ENCODE data around the gene TNIK. TPM values are rescaled to one million over a fixed set of nuclear protein-coding genes. Genes with fewer than 3 reads are reported as not detected.
A peak's percentile ranks its signal among the peaks of the same experiment; 100 is the strongest.

The TNIK gene
- total and polyA plus RNA-seq, 2 of the 13 experiments (the other 11 are each of a cell fraction or from before 2014, with no cell fraction given), result 0.15 to 0.22 TPM

DNA sequence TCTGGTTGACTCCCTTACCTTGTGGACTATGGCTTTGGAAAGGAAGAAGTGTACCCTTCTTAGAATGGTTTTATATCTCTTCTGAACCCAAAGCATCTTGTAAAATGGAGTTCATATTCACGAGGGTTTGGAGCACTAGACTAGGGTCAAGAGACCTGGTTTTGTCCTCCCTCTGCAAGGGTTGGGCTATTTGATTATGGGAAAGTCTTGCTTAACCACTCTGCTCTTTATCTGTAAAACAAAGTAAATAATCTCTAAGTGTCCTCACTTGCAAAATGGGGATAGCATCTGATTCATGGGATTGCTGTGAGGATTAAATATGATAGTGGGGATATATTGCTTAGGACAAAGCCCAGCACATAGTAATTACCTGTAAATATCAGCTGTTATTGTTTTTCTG, 415.8 kb downstream of the TNIK start (continued):
- TF ChIP-seq, protein P1, sequence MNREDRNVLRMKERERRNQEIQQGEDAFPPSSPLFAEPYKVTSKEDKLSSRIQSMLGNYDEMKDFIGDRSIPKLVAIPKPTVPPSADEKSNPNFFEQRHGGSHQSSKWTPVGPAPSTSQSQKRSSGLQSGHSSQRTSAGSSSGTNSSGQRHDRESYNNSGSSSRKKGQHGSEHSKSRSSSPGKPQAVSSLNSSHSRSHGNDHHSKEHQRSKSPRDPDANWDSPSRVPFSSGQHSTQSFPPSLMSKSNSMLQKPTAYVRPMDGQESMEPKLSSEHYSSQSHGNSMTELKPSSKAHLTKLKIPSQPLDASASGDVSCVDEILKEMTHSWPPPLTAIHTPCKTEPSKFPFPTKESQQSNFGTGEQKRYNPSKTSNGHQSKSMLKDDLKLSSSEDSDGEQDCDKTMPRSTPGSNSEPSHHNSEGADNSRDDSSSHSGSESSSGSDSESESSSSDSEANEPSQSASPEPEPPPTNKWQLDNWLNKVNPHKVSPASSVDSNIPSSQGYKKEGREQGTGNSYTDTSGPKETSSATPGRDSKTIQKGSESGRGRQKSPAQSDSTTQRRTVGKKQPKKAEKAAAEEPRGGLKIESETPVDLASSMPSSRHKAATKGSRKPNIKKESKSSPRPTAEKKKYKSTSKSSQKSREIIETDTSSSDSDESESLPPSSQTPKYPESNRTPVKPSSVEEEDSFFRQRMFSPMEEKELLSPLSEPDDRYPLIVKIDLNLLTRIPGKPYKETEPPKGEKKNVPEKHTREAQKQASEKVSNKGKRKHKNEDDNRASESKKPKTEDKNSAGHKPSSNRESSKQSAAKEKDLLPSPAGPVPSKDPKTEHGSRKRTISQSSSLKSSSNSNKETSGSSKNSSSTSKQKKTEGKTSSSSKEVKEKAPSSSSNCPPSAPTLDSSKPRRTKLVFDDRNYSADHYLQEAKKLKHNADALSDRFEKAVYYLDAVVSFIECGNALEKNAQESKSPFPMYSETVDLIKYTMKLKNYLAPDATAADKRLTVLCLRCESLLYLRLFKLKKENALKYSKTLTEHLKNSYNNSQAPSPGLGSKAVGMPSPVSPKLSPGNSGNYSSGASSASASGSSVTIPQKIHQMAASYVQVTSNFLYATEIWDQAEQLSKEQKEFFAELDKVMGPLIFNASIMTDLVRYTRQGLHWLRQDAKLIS (CRISPR knock-in tag; IDR thresholded peaks at IDR 0.05), result no peak
- TF ChIP-seq NR2F6 (IDR thresholded peaks at IDR 0.05) (no peak; the same call in 1 of the 2 replicates), NR2F6 (CRISPR knock-in tag; IDR thresholded peaks at IDR 0.05) (0 out of 2 replicates have a peak, but pooled peaks have one; percentile 13), ZNF331 (CRISPR knock-in tag; IDR thresholded peaks at IDR 0.05) (peak; percentile 59; the same call in 1 of the 2 replicates), MNT (IDR thresholded peaks at IDR 0.05) (no peak), ZNF30 (CRISPR knock-in tag; IDR thresholded peaks at IDR 0.05) (no peak), CENPBD1 (CRISPR knock-in tag; IDR thresholded peaks at IDR 0.05; ENCODE audit: borderline replicate concordance, low read depth) (no peak), ISL2 (CRISPR knock-in tag; IDR thresholded peaks at IDR 0.05) (peak; percentile 34; the same call in 1 of the 2 replicates)
- TF ChIP-seq, protein P2, sequence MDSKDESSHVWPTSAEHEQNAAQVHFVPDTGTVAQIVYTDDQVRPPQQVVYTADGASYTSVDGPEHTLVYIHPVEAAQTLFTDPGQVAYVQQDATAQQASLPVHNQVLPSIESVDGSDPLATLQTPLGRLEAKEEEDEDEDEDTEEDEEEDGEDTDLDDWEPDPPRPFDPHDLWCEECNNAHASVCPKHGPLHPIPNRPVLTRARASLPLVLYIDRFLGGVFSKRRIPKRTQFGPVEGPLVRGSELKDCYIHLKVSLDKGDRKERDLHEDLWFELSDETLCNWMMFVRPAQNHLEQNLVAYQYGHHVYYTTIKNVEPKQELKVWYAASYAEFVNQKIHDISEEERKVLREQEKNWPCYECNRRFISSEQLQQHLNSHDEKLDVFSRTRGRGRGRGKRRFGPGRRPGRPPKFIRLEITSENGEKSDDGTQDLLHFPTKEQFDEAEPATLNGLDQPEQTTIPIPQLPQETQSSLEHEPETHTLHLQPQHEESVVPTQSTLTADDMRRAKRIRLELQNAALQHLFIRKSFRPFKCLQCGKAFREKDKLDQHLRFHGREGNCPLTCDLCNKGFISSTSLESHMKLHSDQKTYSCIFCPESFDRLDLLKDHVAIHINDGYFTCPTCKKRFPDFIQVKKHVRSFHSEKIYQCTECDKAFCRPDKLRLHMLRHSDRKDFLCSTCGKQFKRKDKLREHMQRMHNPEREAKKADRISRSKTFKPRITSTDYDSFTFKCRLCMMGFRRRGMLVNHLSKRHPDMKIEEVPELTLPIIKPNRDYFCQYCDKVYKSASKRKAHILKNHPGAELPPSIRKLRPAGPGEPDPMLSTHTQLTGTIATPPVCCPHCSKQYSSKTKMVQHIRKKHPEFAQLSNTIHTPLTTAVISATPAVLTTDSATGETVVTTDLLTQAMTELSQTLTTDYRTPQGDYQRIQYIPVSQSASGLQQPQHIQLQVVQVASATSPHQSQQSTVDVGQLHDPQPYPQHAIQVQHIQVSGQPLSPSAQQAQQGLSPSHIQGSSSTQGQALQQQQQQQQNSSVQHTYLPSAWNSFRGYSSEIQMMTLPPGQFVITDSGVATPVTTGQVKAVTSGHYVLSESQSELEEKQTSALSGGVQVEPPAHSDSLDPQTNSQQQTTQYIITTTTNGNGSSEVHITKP (CRISPR knock-in tag; IDR thresholded peaks at IDR 0.05; ENCODE audit: low read depth), result 0 out of 2 replicates have a peak, but pooled peaks have one; percentile 37

All from HepG2 (cell line).